Right atrium auricular region (tissue), 2 donors: ENCODE results near the gene RAB44. TPM values are rescaled to one million over a fixed set of nuclear protein-coding genes. Genes with fewer than 3 reads are reported as not detected.

ENCODE experiments used
- DNase-seq: peaks from one replicate; pipeline ENCODE4 v3.0.0-alpha.2; 2019; ENCODE audit warnings: low spot score
- H3K27ac ChIP-seq, 2 donors: fragments of 200-600 bp; sonication (generic); 1 replicate in 1 of 2; 2 replicates in 1 of 2; pipeline ENCODE4 v1.5.1; 2016 to 2019
- H3K27me3 ChIP-seq, 2 donors: fragments of 200-600 bp; sonication (generic); one replicate each; pipeline versions ENCODE4 v1.5.1 to v1.6.0; 2017 to 2019
- H3K36me3 ChIP-seq: fragments of 200-600 bp; sonication (generic); one replicate; pipeline ENCODE4 v1.5.1; 2016
- H3K4me1 ChIP-seq, 2 donors: fragments of 200-600 bp; sonication (generic); one replicate each; pipeline versions ENCODE4 v1.5.1 to v1.6.0; 2017 to 2019
- H3K4me3 ChIP-seq, 2 donors: fragments of 200-600 bp; sonication (generic); 1 replicate in 1 of 2; 2 replicates in 1 of 2; pipeline ENCODE4 v1.5.1; 2017 to 2019; ENCODE audit warnings: mild to moderate bottlenecking in 1 of 2, moderate library complexity in 1 of 2
- H3K9me3 ChIP-seq, 2 donors: fragments of 200-600 bp; sonication (generic); one replicate each; pipeline ENCODE4 v1.5.1; 2019
- total RNA-seq, 2 donors: library from RNA; depleted of rRNA; stranded (reverse); fragments of >200 nt; gene quantifications; one replicate each; pipeline ENCODE4 v1.1.0, GENCODE V29; 2016
- TF ChIP-seq, protein P1 (sequence below), 2 donors: fragments of 200-600 bp; sonication (generic); IDR thresholded peaks; one replicate each; pipeline ENCODE4 v1.5.1; 2019; ENCODE audit warnings: antibody characterized with exemption in 2 of 2

The RAB44 gene
- total RNA-seq, 2 donors from 2014 or later = 0.12 TPM; not detected in 1

DNA sequence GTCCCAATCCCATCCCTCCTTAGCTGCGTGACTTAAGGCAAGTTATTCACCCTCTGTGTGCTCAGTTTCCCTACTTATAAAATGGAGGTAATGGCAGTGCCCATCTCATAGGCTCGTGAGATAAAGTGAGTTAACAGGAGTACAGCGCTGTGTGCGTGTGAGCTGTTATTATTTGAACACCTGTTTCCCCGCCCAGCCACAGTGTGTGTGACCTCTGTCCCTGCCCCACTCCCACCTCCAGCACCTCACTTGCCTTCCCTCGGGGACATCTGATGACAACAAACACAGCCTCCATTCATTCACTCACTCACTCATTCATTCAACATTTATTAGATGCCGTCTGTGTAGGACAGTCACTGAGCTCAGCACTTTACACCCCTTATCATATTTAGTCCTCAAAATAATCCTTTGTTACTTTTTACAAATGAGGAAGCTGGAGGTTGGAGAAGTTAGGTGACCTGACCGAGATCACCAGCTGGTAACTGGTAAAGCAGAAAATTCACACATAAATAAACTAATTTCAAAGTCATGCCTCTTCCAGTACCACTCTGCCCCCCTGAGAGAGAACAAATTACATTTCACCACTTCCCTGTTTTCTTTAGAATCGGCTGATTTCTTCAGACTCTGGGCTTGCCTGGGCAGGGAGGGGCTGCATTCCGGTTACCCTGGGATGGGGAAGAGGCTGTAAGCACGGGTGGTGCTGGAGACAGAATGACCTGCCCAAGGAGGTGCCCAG is 83.0 kb downstream of the RAB44 start:
- DNase-seq = no peak
- TF ChIP-seq, protein P1, sequence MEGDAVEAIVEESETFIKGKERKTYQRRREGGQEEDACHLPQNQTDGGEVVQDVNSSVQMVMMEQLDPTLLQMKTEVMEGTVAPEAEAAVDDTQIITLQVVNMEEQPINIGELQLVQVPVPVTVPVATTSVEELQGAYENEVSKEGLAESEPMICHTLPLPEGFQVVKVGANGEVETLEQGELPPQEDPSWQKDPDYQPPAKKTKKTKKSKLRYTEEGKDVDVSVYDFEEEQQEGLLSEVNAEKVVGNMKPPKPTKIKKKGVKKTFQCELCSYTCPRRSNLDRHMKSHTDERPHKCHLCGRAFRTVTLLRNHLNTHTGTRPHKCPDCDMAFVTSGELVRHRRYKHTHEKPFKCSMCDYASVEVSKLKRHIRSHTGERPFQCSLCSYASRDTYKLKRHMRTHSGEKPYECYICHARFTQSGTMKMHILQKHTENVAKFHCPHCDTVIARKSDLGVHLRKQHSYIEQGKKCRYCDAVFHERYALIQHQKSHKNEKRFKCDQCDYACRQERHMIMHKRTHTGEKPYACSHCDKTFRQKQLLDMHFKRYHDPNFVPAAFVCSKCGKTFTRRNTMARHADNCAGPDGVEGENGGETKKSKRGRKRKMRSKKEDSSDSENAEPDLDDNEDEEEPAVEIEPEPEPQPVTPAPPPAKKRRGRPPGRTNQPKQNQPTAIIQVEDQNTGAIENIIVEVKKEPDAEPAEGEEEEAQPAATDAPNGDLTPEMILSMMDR (IDR thresholded peaks at IDR 0.05) = no peak
- H3K27me3 ChIP-seq = no peaks in the 10 kb centered on the region
- no peak overlapping the region for H3K4me3 ChIP-seq
- no peaks in the 10 kb centered on the region for H3K9me3 ChIP-seq
- no peaks in the 10 kb centered on the region for H3K36me3 ChIP-seq
- no peak overlapping the region for H3K27ac ChIP-seq
- H3K4me1 ChIP-seq = no peaks in the 10 kb centered on the region

DNA sequence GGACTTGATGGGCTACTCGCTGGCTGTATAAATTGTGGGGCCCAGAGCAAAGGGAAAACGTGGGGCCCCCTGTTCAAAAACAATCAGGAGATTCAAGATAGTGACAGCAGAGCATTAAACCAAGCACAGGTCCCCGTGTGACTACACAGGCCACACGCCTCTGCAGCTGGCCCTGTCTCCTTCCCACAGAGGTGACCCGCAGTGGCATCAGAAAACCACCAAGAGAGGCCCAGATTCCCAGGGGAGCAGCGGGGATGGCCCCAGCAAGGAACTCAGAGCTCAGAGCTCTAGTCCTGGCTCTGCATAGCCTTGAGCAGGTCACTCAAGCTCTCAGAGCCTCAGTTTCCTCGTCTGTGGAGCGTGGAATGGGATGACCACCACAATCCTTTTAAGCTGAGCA is 84.0 kb downstream of the RAB44 start:
- no peaks in the 10 kb centered on the region for H3K36me3 ChIP-seq
- TF ChIP-seq, protein P1 (IDR thresholded peaks at IDR 0.05) = no peak
- no peaks in the 10 kb centered on the region for H3K4me1 ChIP-seq
- H3K4me3 ChIP-seq = no peak overlapping the region
- H3K27ac ChIP-seq = no peak overlapping the region
- no peaks in the 10 kb centered on the region for H3K27me3 ChIP-seq
- no peaks in the 10 kb centered on the region for H3K9me3 ChIP-seq
- DNase-seq = no peak

Other genes starting within 250 kb of the RAB44 start
- gene STK38, start 150.3 kb upstream of the RAB44 start, total RNA-seq = 10 to 100 TPM; 16.1 to 17.6 TPM
- 10 to 100 TPM; 51.4 to 97.2 TPM for gene SRSF3, start 103.5 kb upstream of the RAB44 start, total RNA-seq
- gene CDKN1A, start 19.1 kb upstream of the RAB44 start, total RNA-seq = 100 to 1,000 TPM in 1 of 2 donors, 10 to 100 TPM in 1; 63.8 to 128 TPM
- gene CPNE5, start 141.6 kb downstream of the RAB44 start, total RNA-seq = 10 to 100 TPM; 36.7 to 47.4 TPM
- 10 to 100 TPM; 41.1 to 53.7 TPM for gene PPIL1, start 177.0 kb downstream of the RAB44 start, total RNA-seq
- gene C6orf89, start 188.1 kb downstream of the RAB44 start, total RNA-seq = 10 to 100 TPM; 55.0 to 59.5 TPM